ENCODE data around the gene CPEB4. TPM values are rescaled to one million over a fixed set of nuclear protein-coding genes. Genes with fewer than 3 reads are reported as not detected.
A peak's percentile ranks its signal among the peaks of the same experiment; 100 is the strongest.

The CPEB4 gene
- total and polyA plus RNA-seq, 9 of the 15 experiments (the other 6 are each of a cell fraction or from before 2014, with no cell fraction given) = 7.4 to 21.3 (median 12.4) TPM

DNA sequence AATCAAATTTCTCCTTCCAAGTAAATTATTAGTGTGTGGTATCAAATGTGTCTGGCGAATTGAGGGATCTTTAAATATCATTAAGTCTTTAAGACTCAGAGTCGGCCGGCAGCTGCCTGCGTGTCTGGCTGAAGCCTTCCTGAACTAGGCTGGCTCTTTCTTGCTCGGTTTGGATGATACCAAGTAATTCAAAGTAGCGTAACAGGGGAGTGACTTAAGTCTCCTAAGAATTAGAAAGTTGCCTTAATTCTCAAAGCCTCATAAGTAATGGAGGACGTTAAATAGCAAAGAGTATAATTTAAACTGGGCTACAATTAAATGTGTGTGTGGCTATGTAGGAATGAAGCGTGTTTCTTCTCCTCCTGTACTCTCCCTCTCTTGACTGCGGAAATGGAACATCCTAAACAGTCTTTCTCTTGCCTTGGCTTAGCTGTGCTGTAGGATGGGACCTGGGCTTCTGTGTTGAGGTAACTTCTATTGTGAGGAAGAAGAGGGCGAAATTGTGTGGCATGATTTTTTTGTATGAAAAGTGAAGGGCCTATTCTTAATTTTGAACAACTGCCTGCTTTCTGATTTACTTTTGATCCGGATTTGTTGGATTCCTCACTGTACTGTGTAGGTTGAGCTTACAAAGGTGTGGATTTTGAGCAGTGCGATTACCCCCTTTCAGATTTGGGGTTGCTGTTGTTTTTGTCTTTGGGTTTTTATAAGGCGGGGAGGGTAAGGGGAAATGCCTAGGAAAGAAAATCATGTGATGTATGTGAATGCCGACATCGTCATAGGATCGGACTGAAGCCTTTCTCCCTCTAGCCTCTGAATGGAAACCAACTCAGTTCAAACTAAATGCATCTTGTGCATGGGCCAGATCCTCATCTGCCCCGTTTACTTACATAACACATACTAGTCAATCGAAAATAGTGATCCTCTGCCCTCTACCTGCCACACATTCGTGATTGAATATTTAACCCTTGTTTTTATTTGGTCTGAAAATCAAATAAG, 29.9 kb downstream of the CPEB4 start (continued):
- TF ChIP-seq NONO (IDR thresholded peaks at IDR 0.05; ENCODE audit: low read depth in 2 of 2, low read length in 1 of 2) (peak in 1 of 2 experiments; percentile 99; a peak in 2 of 4 replicates), TBP (optimal IDR thresholded peaks at IDR 0.05; ENCODE audit: low read depth, low read length) (peak; percentile 89), ETV6 (IDR thresholded peaks at IDR 0.05; ENCODE audit: borderline replicate concordance in 1 of 2, low read depth in 2 of 2, low read length in 1 of 2) (no peak), ETV6 (CRISPR knock-in tag; IDR thresholded peaks at IDR 0.05; ENCODE audit: borderline replicate concordance) (no peak), SP1 (CRISPR knock-in tag; IDR thresholded peaks at IDR 0.05) (peak; percentile 62; the same call in 1 of the 2 replicates), ZNF707 (CRISPR knock-in tag; conservative IDR thresholded peaks at IDR 0.05) (no peak), MCM3 (IDR thresholded peaks at IDR 0.05) (no peak), ZNF133 (CRISPR knock-in tag; IDR thresholded peaks at IDR 0.05) (no peak), TEAD4 (IDR thresholded peaks at IDR 0.05; ENCODE audit: low read length) (peak; percentile 36; the same call in 1 of the 2 replicates), TEAD4 (CRISPR knock-in tag; IDR thresholded peaks at IDR 0.05; ENCODE audit: borderline replicate concordance) (no peak), ZNF408 (CRISPR knock-in tag; IDR thresholded peaks at IDR 0.05; ENCODE audit: low read depth) (no peak), TRIM24 (IDR thresholded peaks at IDR 0.05) (peak in 1 of 2 experiments; percentile 73; a peak in 1 of 4 replicates), HEY1 (CRISPR knock-in tag; IDR thresholded peaks at IDR 0.05; ENCODE audit: borderline replicate concordance) (no peak), ESRRB (CRISPR knock-in tag; IDR thresholded peaks at IDR 0.05; ENCODE audit: borderline replicate concordance) (no peak), TOE1 (IDR thresholded peaks at IDR 0.05; ENCODE audit: borderline replicate concordance) (peak; percentile 97), TOE1 (CRISPR knock-in tag; IDR thresholded peaks at IDR 0.05; ENCODE audit: borderline replicate concordance, low read depth) (no peak), TARDBP (IDR thresholded peaks at IDR 0.05) (no peak), SREBF1 (IDR thresholded peaks at IDR 0.05; ENCODE audit: borderline replicate concordance, low read depth, low read length) (0 out of 2 replicates have a peak, but pooled peaks have one; percentile 42), HIVEP1 (CRISPR knock-in tag; IDR thresholded peaks at IDR 0.05) (no peak), GABPB2 (CRISPR knock-in tag; conservative IDR thresholded peaks at IDR 0.05) (no peak), MTA3 (IDR thresholded peaks at IDR 0.05; ENCODE audit: borderline replicate concordance) (peak; percentile 56; the same call in 1 of the 2 replicates), ZNF586 (CRISPR knock-in tag; conservative IDR thresholded peaks at IDR 0.05) (no peak), XRCC4 (IDR thresholded peaks at IDR 0.05; ENCODE audit: extremely low read depth, insufficient read depth, insufficient read length) (no peak), NFIC (IDR thresholded peaks at IDR 0.05) (0 out of 2 replicates have a peak, but pooled peaks have one; percentile 9), GTF2E2 (tag; IDR thresholded peaks at IDR 0.05) (no peak), BACH1 (tag; IDR thresholded peaks at IDR 0.05) (no peak), NFRKB (IDR thresholded peaks at IDR 0.05; ENCODE audit: low read depth) (peak; percentile 55; the same call in 1 of the 2 replicates), GATA2 (CRISPR knock-in tag; IDR thresholded peaks at IDR 0.05) (0 out of 2 replicates have a peak, but pooled peaks have one; percentile 15)
- TF ChIP-seq, protein P1, sequence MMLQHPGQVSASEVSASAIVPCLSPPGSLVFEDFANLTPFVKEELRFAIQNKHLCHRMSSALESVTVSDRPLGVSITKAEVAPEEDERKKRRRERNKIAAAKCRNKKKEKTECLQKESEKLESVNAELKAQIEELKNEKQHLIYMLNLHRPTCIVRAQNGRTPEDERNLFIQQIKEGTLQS (IDR thresholded peaks at IDR 0.05) = peak; percentile 44
- TF ChIP-seq, protein P1 (CRISPR knock-in tag; conservative IDR thresholded peaks at IDR 0.05) = no peak
